Retinal pigment epithelial cell (primary cell): ENCODE measurements around the gene C1orf105.

Experiments used
- DNase-seq: peaks from one replicate; pipeline ENCODE4 v3.0.0-alpha.2; 2010; ENCODE audit warnings: low read depth
- H3K4me3 ChIP-seq: 2 replicates; pipeline ENCODE4 v1.5.1; 2011; ENCODE audit warnings: mild to moderate bottlenecking, low read length, control low read depth, moderate library complexity
- TF ChIP-seq, protein P1 (sequence below): conservative IDR thresholded peaks from 2 replicates; pipeline ENCODE4 v1.5.1; 2011; ENCODE audit warnings: low read depth, low read length, control low read depth, inconsistent platforms

C1orf105 gene

DNA sequence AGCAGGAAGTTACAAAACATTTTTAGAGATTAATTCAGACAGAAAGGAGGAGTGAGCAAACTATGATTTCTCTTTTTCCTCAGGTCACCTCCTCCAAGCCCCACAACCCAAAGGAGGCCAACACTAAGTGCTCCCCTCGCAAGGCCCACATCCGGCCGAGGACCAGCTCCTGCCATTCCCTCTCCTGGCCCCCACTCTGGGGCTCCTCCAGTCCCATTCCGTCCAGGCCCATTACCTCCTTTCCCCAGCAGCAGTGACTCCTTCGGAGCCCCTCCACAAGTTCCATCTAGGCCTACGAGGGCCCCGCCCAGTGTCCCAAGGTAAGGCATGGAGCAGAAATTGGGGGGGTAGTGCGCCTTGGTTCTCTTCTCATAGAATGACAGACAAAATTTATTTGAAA is 32.0 kb upstream of the C1orf105 start:
- H3K4me3 ChIP-seq: no peak overlapping the region
- no peak for DNase-seq
- TF ChIP-seq, protein P1, sequence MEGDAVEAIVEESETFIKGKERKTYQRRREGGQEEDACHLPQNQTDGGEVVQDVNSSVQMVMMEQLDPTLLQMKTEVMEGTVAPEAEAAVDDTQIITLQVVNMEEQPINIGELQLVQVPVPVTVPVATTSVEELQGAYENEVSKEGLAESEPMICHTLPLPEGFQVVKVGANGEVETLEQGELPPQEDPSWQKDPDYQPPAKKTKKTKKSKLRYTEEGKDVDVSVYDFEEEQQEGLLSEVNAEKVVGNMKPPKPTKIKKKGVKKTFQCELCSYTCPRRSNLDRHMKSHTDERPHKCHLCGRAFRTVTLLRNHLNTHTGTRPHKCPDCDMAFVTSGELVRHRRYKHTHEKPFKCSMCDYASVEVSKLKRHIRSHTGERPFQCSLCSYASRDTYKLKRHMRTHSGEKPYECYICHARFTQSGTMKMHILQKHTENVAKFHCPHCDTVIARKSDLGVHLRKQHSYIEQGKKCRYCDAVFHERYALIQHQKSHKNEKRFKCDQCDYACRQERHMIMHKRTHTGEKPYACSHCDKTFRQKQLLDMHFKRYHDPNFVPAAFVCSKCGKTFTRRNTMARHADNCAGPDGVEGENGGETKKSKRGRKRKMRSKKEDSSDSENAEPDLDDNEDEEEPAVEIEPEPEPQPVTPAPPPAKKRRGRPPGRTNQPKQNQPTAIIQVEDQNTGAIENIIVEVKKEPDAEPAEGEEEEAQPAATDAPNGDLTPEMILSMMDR: no peak

GRCh38 chr1:172390301-172390682 is 30.2 kb upstream of the C1orf105 start:
- TF ChIP-seq, protein P1: no peak
- no peak for DNase-seq
- no peak overlapping the region for H3K4me3 ChIP-seq

GRCh38 chr1:172390683-172391551 is 29.6 kb upstream of the C1orf105 start:
- TF ChIP-seq, protein P1: no peak
- DNase-seq: no peak
- H3K4me3 ChIP-seq: no peak overlapping the region

GRCh38 chr1:172391976-172392375 is 28.5 kb upstream of the C1orf105 start:
- no peak overlapping the region for H3K4me3 ChIP-seq
- DNase-seq: no peak
- TF ChIP-seq, protein P1: no peak

- no peak overlapping the region for H3K4me3 ChIP-seq
- no peak for DNase-seq
- TF ChIP-seq, protein P1: no peak
Observed at GRCh38 chr1:172393354-172393753, 27.1 kb upstream of the C1orf105 start.

DNA sequence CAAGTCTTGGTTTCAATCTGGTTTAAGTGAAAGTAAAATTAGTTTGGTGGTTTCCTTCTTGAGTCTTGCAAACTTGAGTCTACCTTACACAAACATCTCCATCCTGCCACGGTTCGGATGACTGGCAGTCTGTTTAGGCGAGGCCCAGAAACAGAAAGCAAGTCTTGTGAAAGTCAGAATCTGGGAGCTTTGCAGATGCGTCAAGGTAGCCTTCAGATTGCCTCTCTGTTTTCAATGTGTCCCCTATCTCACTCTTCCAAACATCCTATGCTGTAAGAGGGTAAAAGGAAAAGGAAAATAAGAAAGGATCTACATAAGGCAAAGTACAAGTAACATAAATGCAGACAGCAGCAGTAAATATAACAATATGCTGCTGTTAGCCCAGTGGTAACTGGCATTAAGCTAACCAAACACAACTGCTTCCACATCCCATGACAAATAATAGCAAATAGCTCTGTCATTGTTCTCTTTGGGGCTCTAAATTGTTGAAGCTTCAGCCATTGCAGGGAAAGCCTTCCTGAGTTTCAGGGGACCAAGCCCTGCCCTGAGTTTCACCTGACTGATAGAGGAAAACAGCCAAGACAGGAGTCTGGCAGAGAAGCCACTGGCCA is 26.2 kb upstream of the C1orf105 start:
- no peak overlapping the region for H3K4me3 ChIP-seq
- TF ChIP-seq, protein P1: no peak
- no peak for DNase-seq

GRCh38 chr1:172394811-172395210 is 25.7 kb upstream of the C1orf105 start:
- H3K4me3 ChIP-seq: no peak overlapping the region
- DNase-seq: no peak
- TF ChIP-seq, protein P1: no peak
